ENCODE measurements around the gene NANOS3. TPM values are rescaled to one million over a fixed set of nuclear protein-coding genes. Genes with fewer than 3 reads are reported as not detected.

The NANOS3 gene
- total and polyA plus RNA-seq, 2 of the 13 experiments (the other 11 are each of a cell fraction or from before 2014, with no cell fraction given), result 0.21 TPM; not detected in 1

DNA sequence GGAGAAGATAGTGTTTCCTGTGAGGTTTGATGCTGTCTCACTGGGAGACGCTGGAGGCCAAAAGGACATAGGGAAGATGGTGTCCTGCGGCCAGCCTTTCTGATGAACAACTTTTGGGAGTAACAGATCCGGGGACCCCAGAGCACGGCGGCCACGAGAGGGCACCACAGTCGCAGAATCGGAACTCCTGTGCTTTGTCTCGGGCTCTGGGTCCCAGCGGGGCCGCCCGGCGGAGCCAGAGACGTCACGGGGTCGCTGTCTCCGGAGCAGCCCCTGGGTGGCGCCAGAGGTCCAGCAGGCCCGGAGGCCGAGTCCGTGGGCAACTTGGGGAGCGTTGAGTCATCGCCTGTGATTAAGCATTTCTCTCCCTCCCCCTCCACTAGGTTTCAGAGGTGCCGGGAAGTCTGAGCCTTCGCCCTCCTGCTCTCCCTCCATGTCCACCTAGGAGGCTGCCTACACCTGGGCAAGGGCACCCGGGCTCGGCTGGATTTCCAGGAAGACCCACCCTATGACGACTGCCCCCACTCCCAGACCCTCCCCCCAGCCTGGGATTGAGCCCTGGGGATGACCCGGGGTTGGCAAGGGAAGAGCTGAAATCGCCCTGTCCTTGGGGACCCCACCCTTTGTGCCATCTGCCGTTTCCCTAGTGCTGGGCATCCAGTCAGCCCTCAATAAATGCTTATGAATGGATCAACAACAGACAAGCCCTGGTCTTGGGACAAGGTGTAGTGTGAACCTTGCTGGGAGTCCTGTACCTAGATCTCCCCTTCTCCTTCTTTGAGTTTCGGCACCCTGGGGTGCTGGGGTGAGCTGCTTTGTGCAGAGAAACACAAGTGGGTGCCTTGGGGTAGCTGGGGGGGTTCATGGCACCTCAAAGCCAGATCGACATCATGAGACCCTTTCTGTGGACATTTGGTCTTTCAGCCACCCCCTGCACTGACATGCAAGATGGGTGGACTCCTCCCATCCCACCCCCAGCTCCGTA, 3.4 kb downstream of the NANOS3 start (continued):
- TF ChIP-seq ZZZ3 (CRISPR knock-in tag; IDR thresholded peaks at IDR 0.05; ENCODE audit: borderline replicate concordance) (peak; percentile 20; the same call in 1 of the 2 replicates), ZNF589 (CRISPR knock-in tag; conservative IDR thresholded peaks at IDR 0.05) (no peak), FOXC1 (CRISPR knock-in tag; IDR thresholded peaks at IDR 0.05; ENCODE audit: borderline replicate concordance) (peak; percentile 35; the same call in 1 of the 2 replicates), SOX5 (CRISPR knock-in tag; IDR thresholded peaks at IDR 0.05; ENCODE audit: borderline replicate concordance) (peak; percentile 65; the same call in 1 of the 2 replicates), ZFP36L2 (CRISPR knock-in tag; IDR thresholded peaks at IDR 0.05) (no peak), IRF2 (CRISPR knock-in tag; IDR thresholded peaks at IDR 0.05) (peak; percentile 83), ZMYM3 (CRISPR knock-in tag; IDR thresholded peaks at IDR 0.05) (peak; percentile 18; the same call in 1 of the 2 replicates), PAF1 (CRISPR knock-in tag; IDR thresholded peaks at IDR 0.05) (no peak), SIX1 (CRISPR knock-in tag; IDR thresholded peaks at IDR 0.05; ENCODE audit: borderline replicate concordance) (no peak), ZSCAN9 (CRISPR knock-in tag; IDR thresholded peaks at IDR 0.05; ENCODE audit: borderline replicate concordance) (peak; percentile 83), POLR2AphosphoS2 (IDR thresholded peaks at IDR 0.05; ENCODE audit: low read depth, low read length) (no peak), ZNF136 (CRISPR knock-in tag; IDR thresholded peaks at IDR 0.05; ENCODE audit: low read depth) (no peak), ZC3H13 (CRISPR knock-in tag; IDR thresholded peaks at IDR 0.05) (no peak), SRY (CRISPR knock-in tag; IDR thresholded peaks at IDR 0.05) (no peak), RNF2 (conservative IDR thresholded peaks at IDR 0.05; ENCODE audit: low read depth) (no peak), ZKSCAN1 (IDR thresholded peaks at IDR 0.05; ENCODE audit: low read length) (no peak), STAT5B (CRISPR knock-in tag; IDR thresholded peaks at IDR 0.05) (no peak), CCAR2 (optimal IDR thresholded peaks at IDR 0.05; ENCODE audit: low read depth, low read length) (no peak)
- TF ChIP-seq, protein P1, sequence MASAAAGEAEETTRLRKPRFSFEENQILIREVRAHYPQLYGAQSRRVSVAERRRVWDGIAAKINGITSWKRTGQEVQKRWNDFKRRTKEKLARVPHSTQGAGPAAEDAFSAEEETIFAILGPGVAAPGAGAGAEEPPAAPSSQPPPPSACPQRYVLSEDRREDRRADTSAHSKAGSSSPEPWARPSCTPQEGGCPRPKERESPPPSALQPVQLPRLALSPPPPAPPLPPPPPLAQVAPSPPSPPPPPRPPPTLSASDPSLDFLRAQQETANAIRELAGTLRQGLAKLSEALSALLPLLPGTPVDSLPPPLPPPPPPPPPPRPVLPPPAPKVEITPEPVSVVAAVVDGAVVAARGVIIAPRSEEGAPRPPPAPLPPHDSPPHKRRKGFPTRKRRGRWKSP (CRISPR knock-in tag; IDR thresholded peaks at IDR 0.05), result peak; percentile 68; the same call in 1 of the 2 replicates
- TF ChIP-seq, protein P2, sequence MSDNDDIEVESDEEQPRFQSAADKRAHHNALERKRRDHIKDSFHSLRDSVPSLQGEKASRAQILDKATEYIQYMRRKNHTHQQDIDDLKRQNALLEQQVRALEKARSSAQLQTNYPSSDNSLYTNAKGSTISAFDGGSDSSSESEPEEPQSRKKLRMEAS (IDR thresholded peaks at IDR 0.05), result peak; percentile 51; the same call in 1 of the 2 replicates
- TF ChIP-seq, protein P3, sequence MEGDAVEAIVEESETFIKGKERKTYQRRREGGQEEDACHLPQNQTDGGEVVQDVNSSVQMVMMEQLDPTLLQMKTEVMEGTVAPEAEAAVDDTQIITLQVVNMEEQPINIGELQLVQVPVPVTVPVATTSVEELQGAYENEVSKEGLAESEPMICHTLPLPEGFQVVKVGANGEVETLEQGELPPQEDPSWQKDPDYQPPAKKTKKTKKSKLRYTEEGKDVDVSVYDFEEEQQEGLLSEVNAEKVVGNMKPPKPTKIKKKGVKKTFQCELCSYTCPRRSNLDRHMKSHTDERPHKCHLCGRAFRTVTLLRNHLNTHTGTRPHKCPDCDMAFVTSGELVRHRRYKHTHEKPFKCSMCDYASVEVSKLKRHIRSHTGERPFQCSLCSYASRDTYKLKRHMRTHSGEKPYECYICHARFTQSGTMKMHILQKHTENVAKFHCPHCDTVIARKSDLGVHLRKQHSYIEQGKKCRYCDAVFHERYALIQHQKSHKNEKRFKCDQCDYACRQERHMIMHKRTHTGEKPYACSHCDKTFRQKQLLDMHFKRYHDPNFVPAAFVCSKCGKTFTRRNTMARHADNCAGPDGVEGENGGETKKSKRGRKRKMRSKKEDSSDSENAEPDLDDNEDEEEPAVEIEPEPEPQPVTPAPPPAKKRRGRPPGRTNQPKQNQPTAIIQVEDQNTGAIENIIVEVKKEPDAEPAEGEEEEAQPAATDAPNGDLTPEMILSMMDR (CRISPR knock-in tag; IDR thresholded peaks at IDR 0.05), result peak; percentile 99
- TF ChIP-seq, protein P4, sequence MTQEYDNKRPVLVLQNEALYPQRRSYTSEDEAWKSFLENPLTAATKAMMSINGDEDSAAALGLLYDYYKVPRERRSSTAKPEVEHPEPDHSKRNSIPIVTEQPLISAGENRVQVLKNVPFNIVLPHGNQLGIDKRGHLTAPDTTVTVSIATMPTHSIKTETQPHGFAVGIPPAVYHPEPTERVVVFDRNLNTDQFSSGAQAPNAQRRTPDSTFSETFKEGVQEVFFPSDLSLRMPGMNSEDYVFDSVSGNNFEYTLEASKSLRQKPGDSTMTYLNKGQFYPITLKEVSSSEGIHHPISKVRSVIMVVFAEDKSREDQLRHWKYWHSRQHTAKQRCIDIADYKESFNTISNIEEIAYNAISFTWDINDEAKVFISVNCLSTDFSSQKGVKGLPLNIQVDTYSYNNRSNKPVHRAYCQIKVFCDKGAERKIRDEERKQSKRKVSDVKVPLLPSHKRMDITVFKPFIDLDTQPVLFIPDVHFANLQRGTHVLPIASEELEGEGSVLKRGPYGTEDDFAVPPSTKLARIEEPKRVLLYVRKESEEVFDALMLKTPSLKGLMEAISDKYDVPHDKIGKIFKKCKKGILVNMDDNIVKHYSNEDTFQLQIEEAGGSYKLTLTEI (CRISPR knock-in tag; conservative IDR thresholded peaks at IDR 0.05), result no peak

Measured in HepG2 (cell line).